ENCODE results near the gene OGFOD2.
A peak's percentile ranks its signal among the peaks of the same experiment; 100 is the strongest.

Gene OGFOD2

GRCh38 chr12:122944605-122945592 lies 30.1 kb upstream of the OGFOD2 start:
- no peak for TF ChIP-seq CTCF (IDR thresholded peaks at IDR 0.05; ENCODE audit: borderline replicate concordance, control extremely low read depth, extremely low read depth, insufficient read depth, missing control alignments)
- DNase-seq (ENCODE audit: low spot score), result no peak
- in situ Hi-C loops (cut with MboI; ENCODE audit: low sequenced_read_pairs, unreplicated experiment), result no loop called here

- in situ Hi-C loops (cut with MboI; ENCODE audit: low sequenced_read_pairs, unreplicated experiment), result no loop called here
- peak; percentile 80 for DNase-seq (ENCODE audit: low spot score)
- peak; percentile 11 for TF ChIP-seq CTCF (IDR thresholded peaks at IDR 0.05; ENCODE audit: borderline replicate concordance, control extremely low read depth, extremely low read depth, insufficient read depth, missing control alignments)
Measured at GRCh38 chr12:122946690-122947341, 28.2 kb upstream of the OGFOD2 start.

GRCh38 chr12:122947352-122947792 lies 27.7 kb upstream of the OGFOD2 start:
- DNase-seq (ENCODE audit: low spot score), result no peak
- in situ Hi-C loops (cut with MboI; ENCODE audit: low sequenced_read_pairs, unreplicated experiment), result no loop called here
- no peak for TF ChIP-seq CTCF (IDR thresholded peaks at IDR 0.05; ENCODE audit: borderline replicate concordance, control extremely low read depth, extremely low read depth, insufficient read depth, missing control alignments)

DNA sequence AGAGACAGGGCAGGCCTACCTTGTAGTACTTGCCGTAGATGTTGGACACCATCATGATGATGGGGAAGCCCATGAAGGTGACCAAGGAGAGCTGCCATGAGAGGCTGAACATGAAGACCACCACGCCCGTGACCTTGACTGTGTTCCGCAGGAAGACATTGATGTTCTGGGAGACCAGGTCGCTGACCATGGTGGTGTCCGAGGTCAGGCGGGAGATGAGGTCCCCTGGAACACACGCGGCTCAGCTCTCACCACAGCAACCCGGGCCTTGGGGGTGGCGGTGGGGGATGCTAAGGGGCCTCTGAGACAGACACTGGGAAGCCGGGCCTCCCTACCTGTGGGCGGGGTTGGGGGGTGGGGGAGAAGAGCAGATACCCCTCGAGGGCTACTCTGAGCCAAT lies 26.4 kb upstream of the OGFOD2 start:
- no peak for TF ChIP-seq CTCF (IDR thresholded peaks at IDR 0.05; ENCODE audit: borderline replicate concordance, control extremely low read depth, extremely low read depth, insufficient read depth, missing control alignments)

DNA sequence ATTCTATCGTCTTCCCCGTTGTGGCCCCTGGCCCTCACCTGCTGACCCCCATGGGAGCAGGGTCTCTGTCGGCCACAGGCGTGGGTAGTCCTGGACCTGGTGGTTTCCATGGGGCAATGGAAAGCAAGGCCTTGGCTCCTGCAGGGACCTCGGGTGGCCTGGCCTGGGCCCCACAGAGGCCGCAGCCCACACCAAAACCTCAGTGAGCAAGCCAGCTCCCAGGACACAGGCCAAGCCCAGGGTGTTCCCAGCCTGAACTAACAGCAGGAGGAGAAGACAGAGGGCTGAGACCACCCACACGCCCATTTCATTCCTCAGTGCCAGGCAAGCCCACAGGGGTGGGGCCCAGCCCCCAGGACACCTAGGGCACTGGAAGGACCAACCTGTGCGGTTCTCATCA lies 25.6 kb upstream of the OGFOD2 start:
- TF ChIP-seq CTCF (IDR thresholded peaks at IDR 0.05; ENCODE audit: borderline replicate concordance, control extremely low read depth, extremely low read depth, insufficient read depth, missing control alignments), result no peak
- in situ Hi-C loops (cut with MboI; ENCODE audit: low sequenced_read_pairs, unreplicated experiment), result no loop called here
- no peak for DNase-seq (ENCODE audit: low spot score)

More for the DNA sequence above, 26.4 kb upstream of the OGFOD2 start:
- no peak for DNase-seq (ENCODE audit: low spot score)
- in situ Hi-C loops (cut with MboI; ENCODE audit: low sequenced_read_pairs, unreplicated experiment), result no loop called here

- in situ Hi-C loops (cut with MboI; ENCODE audit: low sequenced_read_pairs, unreplicated experiment), result loop anchor here (5.0 kb wide), 1 partner anchor 93 kb away; no protein-coding TSS in a partner anchor
- no peak for TF ChIP-seq CTCF (IDR thresholded peaks at IDR 0.05; ENCODE audit: borderline replicate concordance, control extremely low read depth, extremely low read depth, insufficient read depth, missing control alignments)
- no peak for DNase-seq (ENCODE audit: low spot score)
Measured at GRCh38 chr12:122949816-122950675, 25.0 kb upstream of the OGFOD2 start.
